NCI-H146 treated with DMSO at 0.1 percent for 48 hours (cell line): ENCODE results near the gene EPDR1.
"Not testable (repeated sequence)": the region's sequence is repeated elsewhere in the genome, so short reads cannot be mapped to it uniquely, and the experiment has no call there.

Experiments
- DNase-seq: peaks from one replicate; lab custom pipeline; 2025; ENCODE audit not compliant: unreplicated experiment; lab: John Stamatoyannopoulos, UW

EPDR1 gene

GRCh38 chr7:37927773-37928444, 7.5 kb downstream of the EPDR1 start:
- DNase-seq, result no peak

GRCh38 chr7:37928878-37929277, 8.4 kb downstream of the EPDR1 start:
- no peak for DNase-seq

DNA sequence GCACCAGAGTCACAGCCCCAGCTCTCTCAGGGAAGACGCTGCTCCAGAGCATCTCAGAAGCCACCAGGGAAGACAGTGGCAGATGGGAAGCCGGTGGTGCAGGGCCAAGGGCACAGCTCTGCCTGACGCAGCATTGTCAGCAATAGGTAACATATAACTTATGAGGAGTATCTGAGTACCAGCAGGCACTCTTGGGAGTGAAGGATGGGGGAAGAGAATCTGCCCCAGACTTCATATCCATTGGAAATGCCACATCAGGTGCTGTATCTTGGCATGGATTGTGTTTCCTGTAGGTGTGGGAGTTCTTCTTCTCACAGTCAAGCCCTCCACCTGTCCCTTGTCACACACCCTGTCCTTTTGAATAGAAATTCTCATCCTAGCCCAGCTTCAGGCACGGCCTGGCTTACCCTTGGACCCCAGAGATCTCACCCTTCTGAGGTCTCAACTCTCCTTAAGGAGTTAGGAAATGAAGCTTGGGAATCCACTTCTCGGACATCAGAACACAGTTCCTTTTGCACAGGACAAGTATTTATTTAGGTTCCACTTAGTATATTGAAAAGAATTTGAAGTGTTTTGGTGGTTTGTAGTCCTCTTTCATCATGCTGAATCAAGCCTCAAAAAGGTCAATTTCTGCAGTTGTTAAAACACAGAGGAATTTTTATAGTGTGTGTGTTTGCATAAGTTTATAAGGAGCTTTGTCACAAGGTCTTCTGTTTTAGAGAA, 9.9 kb downstream of the EPDR1 start:
- no peak for DNase-seq

GRCh38 chr7:37932543-37932942, 12.1 kb downstream of the EPDR1 start:
- no peak for DNase-seq

DNA sequence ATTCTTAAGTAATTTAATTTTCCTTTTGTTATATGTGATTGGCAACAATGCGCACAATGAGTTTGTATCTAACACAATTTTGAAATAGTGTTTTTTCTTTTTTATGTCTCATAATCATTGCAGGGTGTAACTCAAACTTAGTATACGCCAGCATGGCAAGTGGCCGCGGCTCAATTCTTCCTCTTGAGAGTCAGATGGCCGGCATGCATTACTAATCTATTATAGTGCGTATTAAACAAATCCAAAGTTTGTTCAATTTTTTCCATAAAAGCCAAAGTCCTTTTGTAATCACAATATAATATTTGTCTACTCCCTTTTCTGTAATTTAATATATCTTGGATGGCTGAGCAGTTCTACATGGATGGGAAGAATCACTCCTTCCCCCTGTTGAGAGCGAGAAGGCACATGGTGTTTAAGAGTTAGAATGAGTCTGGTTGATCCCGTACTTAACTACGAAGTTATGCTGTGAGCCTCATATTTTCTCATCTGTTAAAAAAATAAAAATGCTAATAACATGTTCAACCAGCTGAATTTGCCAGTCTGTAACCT, 12.7 kb downstream of the EPDR1 start:
- no peak for DNase-seq

GRCh38 chr7:37942934-37943610, 22.6 kb downstream of the EPDR1 start:
- no peak for DNase-seq

DNA sequence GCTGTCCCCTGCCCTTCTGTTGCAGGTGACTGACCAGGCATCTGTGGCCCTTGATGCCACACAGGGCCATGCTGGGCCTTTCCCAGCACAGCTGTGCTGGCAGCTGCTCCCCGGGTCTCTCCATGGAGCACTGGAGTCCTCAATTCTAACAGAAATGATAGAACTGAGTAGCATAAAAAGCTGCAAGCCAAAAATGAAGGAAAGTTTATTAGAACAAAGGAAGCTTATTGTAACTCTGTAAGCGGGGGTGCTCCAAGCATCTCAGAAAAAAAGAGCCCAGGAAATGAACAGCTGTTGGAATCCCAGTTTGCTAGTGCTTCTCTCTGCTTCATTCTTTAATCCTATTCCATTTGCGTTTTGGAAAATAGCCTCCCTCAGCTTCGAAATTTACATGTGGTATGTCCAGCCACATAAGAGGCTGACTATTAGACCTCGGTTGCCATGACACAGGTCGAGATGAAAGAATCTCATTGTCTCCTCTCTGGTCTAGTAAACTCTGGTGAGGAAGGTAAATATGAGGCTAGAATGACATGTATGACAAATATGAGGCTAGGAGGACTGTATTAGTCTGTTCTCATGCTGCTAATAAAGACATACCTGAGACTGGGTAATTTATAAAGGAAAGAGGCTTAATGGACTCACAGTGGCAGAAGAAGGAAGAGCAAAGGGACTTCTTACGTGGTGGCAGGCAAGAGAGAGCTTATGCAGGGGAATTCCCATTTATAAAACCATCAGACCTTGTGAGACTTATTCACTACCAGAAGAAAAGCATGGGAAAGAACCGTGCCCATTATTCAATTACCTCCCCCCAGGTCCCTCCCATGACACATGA, 23.7 kb downstream of the EPDR1 start:
- no peak for DNase-seq

DNA sequence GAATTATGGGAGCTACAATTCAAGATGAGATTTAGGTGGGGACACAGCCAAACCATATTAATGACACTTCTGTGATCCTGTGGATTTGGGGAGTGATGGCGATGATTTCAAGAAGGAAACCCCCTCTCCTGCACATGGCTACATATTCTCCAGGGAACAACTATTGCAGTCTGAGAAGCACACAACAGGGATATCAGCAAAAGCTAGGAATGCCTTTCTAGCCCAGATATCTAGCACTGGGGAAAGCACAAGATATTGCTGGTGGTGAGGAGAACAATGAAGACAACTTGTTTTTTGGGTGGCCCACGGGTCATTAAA, 24.3 kb downstream of the EPDR1 start:
- no peak for DNase-seq

- no peak for DNase-seq
These were observed 24.9 kb downstream of the EPDR1 start for GRCh38 chr7:37945336-37945735.

DNA sequence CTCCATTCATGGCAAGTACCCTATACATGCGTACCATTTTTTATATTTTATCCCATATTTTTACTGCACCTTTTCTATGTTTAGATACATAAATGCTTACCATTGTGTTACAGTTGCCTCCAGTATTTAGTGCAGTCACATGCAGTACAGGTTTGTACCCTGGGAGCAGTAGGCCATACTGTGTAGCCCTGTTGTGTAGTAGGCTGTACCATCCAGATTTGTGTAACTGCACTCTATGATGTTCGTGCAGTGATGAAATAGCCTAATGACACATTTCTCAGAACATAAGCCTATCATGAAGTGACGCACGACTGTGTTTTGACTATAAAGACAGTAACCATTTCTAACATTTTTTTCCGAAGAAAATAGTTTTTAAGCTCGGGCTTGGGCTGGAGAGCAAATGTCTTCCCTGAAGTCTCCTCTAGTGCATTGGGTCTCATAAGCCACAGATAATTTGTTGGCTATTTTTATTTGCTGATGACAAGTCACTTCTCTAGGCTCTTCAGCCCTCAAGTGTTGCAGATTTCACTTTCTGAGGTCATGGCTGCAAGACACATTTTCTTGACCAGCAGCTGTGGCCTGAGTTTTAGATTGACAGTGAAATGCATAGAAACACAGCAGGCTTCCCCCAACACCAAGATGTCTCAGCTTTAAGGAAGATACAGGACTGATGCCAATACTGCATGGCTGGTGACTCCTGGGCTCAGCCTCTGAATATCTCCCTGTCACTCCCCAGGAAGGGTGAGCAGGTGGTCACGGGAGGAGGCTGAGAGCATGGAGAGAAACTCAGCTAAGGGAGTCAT, 26.9 kb downstream of the EPDR1 start:
- no peak for DNase-seq

- no peak for DNase-seq
These were observed 27.4 kb downstream of the EPDR1 start for GRCh38 chr7:37947941-37948210.

- DNase-seq, result no peak
These were observed 31.8 kb downstream of the EPDR1 start for GRCh38 chr7:37952240-37952639.

GRCh38 chr7:37954217-37954616, 33.8 kb downstream of the EPDR1 start:
- not testable (repeated sequence) for DNase-seq

DNA sequence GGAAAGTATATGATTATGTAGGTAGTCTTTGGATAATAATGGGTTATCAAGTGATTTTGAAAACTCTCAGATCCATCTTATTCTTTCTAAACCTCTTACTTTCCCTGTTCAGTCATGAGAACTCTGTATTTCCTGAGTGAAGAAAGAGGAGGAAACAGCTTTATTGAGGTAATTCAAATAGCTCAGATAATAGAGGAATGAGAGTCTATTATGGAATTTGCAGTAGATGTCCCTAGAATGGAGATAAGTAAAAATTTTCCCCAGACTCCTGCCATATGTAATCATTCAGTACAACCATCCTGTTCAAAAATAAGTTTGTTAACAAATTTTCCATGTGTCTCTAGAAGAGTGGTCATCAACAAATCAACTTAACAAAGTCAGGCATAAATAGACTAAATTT, 36.4 kb downstream of the EPDR1 start:
- DNase-seq, result no peak

GRCh38 chr7:37957221-37957970, 37.0 kb downstream of the EPDR1 start:
- no peak for DNase-seq

DNA sequence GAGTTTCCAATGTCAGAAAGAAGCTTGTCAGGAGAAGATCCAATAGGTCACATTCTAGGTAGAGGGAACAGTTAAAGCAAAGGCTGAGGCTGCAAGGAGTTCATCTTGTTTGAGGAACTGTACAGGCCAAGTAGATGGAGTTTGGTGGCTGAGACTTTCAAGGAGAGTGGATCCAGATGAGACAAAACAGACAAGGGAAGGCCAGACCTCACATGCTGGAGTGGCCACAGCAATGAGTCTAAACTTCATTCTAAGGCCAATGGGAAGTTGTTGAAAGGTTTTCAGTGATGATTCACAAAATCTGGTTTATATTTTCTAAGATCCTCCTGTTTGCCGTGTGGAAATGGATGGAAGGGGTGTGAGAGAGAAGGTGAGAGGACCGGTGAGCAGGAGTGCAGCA, 40.0 kb downstream of the EPDR1 start:
- DNase-seq, result no peak

- DNase-seq, result no peak
These were observed 40.8 kb downstream of the EPDR1 start for GRCh38 chr7:37961251-37961650.

GRCh38 chr7:37964196-37964595, 43.8 kb downstream of the EPDR1 start:
- DNase-seq, result no peak

- no peak for DNase-seq
These were observed 49.8 kb downstream of the EPDR1 start for GRCh38 chr7:37970211-37970610.

- DNase-seq, result no peak
These were observed 51.1 kb downstream of the EPDR1 start for GRCh38 chr7:37971491-37971890.
